Endodermal cell (in vitro differentiated cells): Measurements from ENCODE around the gene GOLGA8B. TPM values are rescaled to one million over a fixed set of nuclear protein-coding genes. Genes with fewer than 3 reads are reported as not detected.

ENCODE experiments used
- DNase-seq: peaks from one replicate; pipeline ENCODE4 v3.0.0-alpha.2; 2017
- H3K27ac ChIP-seq: 2 replicates; pipeline ENCODE4 v1.5.1; 2013; ENCODE audit warnings: mild to moderate bottlenecking, low read depth, low read length, moderate library complexity
- H3K27me3 ChIP-seq: 2 replicates; pipeline ENCODE4 v1.6.1; 2013; ENCODE audit warnings: mild to moderate bottlenecking, low read length, moderate library complexity; ENCODE audit not compliant: insufficient read depth, control insufficient read depth, poor library complexity, severe bottlenecking
- H3K36me3 ChIP-seq: 2 replicates; pipeline ENCODE4 v1.7.0; 2013; ENCODE audit warnings: mild to moderate bottlenecking, low read length, moderate library complexity; ENCODE audit not compliant: control insufficient read depth, insufficient read depth
- H3K4me1 ChIP-seq: one replicate; pipeline ENCODE4 v1.7.0; 2013; ENCODE audit warnings: low read length; ENCODE audit not compliant: control insufficient read depth, insufficient read depth
- H3K4me3 ChIP-seq: 2 replicates; pipeline ENCODE4 v1.5.1; 2013; ENCODE audit warnings: mild to moderate bottlenecking, low read length, moderate library complexity
- H3K9ac ChIP-seq: 2 replicates; pipeline ENCODE4 v1.6.1; 2013; ENCODE audit warnings: mild to moderate bottlenecking, low read length, moderate library complexity; ENCODE audit not compliant: poor library complexity, severe bottlenecking; ENCODE audit errors: extremely low read depth
- H3K9me3 ChIP-seq: 2 replicates; pipeline ENCODE4 v1.6.1; 2013; ENCODE audit warnings: mild to moderate bottlenecking, low read length, moderate library complexity; ENCODE audit not compliant: control insufficient read depth
- H3K27ac Mint-ChIP-seq: 2 replicates; pipeline ENCODE4 v1.8.0; 2020; ENCODE audit warnings: mixed read lengths
- H3K27me3 Mint-ChIP-seq: 2 replicates; pipeline ENCODE4 v1.8.0; 2021; ENCODE audit warnings: mild to moderate bottlenecking, mixed read lengths; ENCODE audit not compliant: insufficient read depth
- H3K36me3 Mint-ChIP-seq: 2 replicates; pipeline ENCODE4 v1.8.0; 2020; ENCODE audit warnings: low read depth, mixed read lengths
- H3K4me1 Mint-ChIP-seq: 2 replicates; pipeline ENCODE4 v1.8.0; 2020; ENCODE audit warnings: mixed read lengths
- H3K4me3 Mint-ChIP-seq: 2 replicates; pipeline ENCODE4 v1.8.0; 2020; ENCODE audit warnings: mild to moderate bottlenecking, moderate library complexity, mixed read lengths
- H3K9me3 Mint-ChIP-seq: 2 replicates; pipeline ENCODE4 v1.8.0; 2020; ENCODE audit warnings: mild to moderate bottlenecking, mixed read lengths
- CTCF ChIP-seq: fragments of 200-600 bp; sonication (generic); conservative IDR thresholded peaks from 2 replicates; pipeline ENCODE4 v1.5.0; 2021; ENCODE audit warnings: antibody characterized with exemption, mild to moderate bottlenecking
- WGBS, 2 experiments: methylation state at CpG; one replicate each; pipeline versions ENCODE4 v1.1.5 to v1.1.7; 2013; ENCODE audit warnings: missing lambda C conversion rate in 2 of 2, mixed read lengths in 1 of 2; ENCODE audit not compliant: insufficient coverage in 1 of 2, insufficient read length in 1 of 2; 5-methylcytosine and 5-hydroxymethylcytosine counted together
- total RNA-seq, 2 donors: library from RNA; stranded (reverse); fragmentation: NEBNext Ultra II Directional in 1 of 2; extraction: Animal tissue kit (Norgen Biotek cat#: 25700) in 1 of 2; gene quantifications; 2 replicates in 1 of 2; 3 replicates in 1 of 2; pipeline ENCODE4 v1.2.1, GENCODE V29; 2021

The GOLGA8B gene
- total RNA-seq, 2 donors from 2014 or later = 74.9 to 98.6 TPM

DNA sequence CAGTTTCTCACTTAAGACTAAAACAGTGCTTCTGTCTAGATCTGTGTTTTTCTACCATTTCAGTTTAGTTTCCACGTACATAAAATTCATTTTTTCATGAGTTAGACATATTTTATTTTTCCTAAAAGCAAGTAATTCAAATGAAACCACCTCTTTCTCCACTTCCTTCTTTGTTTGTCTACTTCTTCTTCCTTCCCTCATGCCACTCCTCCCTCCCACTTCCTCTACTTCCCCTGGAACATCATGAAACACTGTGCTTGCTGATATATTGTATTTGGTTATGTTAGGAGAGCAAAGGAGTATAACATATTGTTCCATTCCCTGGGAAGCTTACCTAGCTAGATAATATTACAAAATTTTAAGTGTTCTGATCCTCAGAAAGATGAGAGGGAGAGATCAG lies 36.7 kb upstream of the GOLGA8B start:
- no peaks in the 10 kb centered on the region for H3K4me1 ChIP-seq
- no peak for DNase-seq
- Mint-ChIP-seq H3K27ac (no peak overlapping the region), H3K27me3 (peaks cover 3% of the 10 kb centered on the region), H3K4me3 (no peak overlapping the region), H3K9me3 (no peaks in the 10 kb centered on the region), H3K36me3 (no peaks in the 10 kb centered on the region), H3K4me1 (no peaks in the 10 kb centered on the region)
- H3K27ac ChIP-seq = no peak overlapping the region
- H3K9ac ChIP-seq = no peak overlapping the region
- no peak overlapping the region for H3K4me3 ChIP-seq
- no peaks in the 10 kb centered on the region for H3K36me3 ChIP-seq
- no peak for TF ChIP-seq CTCF
- peaks cover 11% of the 10 kb centered on the region for H3K27me3 ChIP-seq
- no peaks in the 10 kb centered on the region for H3K9me3 ChIP-seq
- WGBS, 2 experiments = 0% methylated on average over 1 of the region's 1 CpG

- Mint-ChIP-seq H3K4me3 (no peak overlapping the region), H3K36me3 (no peaks in the 10 kb centered on the region), H3K4me1 (no peaks in the 10 kb centered on the region), H3K27me3 (peaks cover 3% of the 10 kb centered on the region), H3K9me3 (no peaks in the 10 kb centered on the region), H3K27ac (no peak overlapping the region)
- TF ChIP-seq CTCF = no peak
- no peak for DNase-seq
- Histone ChIP-seq H3K27ac (no peak overlapping the region), H3K27me3 (peaks cover 11% of the 10 kb centered on the region), H3K9me3 (no peaks in the 10 kb centered on the region), H3K4me3 (no peak overlapping the region), H3K4me1 (no peaks in the 10 kb centered on the region), H3K9ac (no peak overlapping the region), H3K36me3 (no peaks in the 10 kb centered on the region)
- WGBS, 2 experiments = 98% methylated on average over 6 of the region's 7 CpGs; no CpG with 5 or more reads in 1 of the 2 experiments
These were observed 35.7 kb upstream of the GOLGA8B start for GRCh38 chr15:34619151-34619550.

DNA sequence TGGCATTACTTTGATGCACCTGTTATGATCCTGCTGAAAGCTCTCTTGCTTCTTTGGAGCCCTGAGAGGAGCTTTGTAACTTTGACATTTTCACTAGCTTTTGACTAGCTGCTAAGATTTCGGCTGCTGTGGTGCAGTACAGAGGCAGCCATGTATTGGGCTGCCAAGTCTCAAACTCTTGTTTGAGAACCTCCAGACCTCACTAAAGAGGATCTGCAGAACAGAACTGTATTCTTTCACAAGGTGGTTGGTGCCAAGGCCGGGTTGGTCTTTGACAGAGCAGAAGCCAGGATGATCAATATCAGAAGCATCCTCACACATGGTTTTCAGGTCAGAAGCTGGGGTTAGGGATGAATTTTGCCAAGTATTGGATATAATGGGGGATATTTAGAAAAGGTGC lies 34.6 kb upstream of the GOLGA8B start:
- Histone ChIP-seq H3K9ac (no peak overlapping the region), H3K4me1 (no peaks in the 10 kb centered on the region), H3K36me3 (no peaks in the 10 kb centered on the region), H3K27ac (no peak overlapping the region), H3K9me3 (no peaks in the 10 kb centered on the region), H3K27me3 (peaks cover 11% of the 10 kb centered on the region), H3K4me3 (no peak overlapping the region)
- Mint-ChIP-seq H3K27ac (no peak overlapping the region), H3K27me3 (peaks cover 3% of the 10 kb centered on the region), H3K4me3 (no peak overlapping the region), H3K36me3 (no peaks in the 10 kb centered on the region), H3K9me3 (no peaks in the 10 kb centered on the region), H3K4me1 (no peaks in the 10 kb centered on the region)
- TF ChIP-seq CTCF = no peak
- 75 to 100% methylated on average over 1 to 2 of the region's 2 CpGs for WGBS, 2 experiments
- no peak for DNase-seq
